HFF-Myc (cell line): ENCODE results near the gene RAPGEF5.
"Not testable (repeated sequence)": the region's sequence is repeated elsewhere in the genome, so short reads cannot be mapped to it uniquely, and the experiment has no call there.

Experiments used
- DNase-seq: peaks from one replicate; pipeline ENCODE4 v3.0.0-alpha.2; 2011; ENCODE audit warnings: low read depth; ENCODE audit errors: extremely low read depth
- H3K4me3 ChIP-seq: replicated peaks from 2 replicates; pipeline ENCODE4 v1.5.1; 2011; ENCODE audit warnings: low read depth, mild to moderate bottlenecking, control low read depth, low read length
- TF ChIP-seq, protein P1 (sequence below): IDR thresholded peaks from 2 replicates; pipeline ENCODE4 v1.5.1; 2012; ENCODE audit warnings: mild to moderate bottlenecking, low read depth, low read length, control low read depth; ENCODE audit errors: missing control alignments

Gene RAPGEF5

DNA sequence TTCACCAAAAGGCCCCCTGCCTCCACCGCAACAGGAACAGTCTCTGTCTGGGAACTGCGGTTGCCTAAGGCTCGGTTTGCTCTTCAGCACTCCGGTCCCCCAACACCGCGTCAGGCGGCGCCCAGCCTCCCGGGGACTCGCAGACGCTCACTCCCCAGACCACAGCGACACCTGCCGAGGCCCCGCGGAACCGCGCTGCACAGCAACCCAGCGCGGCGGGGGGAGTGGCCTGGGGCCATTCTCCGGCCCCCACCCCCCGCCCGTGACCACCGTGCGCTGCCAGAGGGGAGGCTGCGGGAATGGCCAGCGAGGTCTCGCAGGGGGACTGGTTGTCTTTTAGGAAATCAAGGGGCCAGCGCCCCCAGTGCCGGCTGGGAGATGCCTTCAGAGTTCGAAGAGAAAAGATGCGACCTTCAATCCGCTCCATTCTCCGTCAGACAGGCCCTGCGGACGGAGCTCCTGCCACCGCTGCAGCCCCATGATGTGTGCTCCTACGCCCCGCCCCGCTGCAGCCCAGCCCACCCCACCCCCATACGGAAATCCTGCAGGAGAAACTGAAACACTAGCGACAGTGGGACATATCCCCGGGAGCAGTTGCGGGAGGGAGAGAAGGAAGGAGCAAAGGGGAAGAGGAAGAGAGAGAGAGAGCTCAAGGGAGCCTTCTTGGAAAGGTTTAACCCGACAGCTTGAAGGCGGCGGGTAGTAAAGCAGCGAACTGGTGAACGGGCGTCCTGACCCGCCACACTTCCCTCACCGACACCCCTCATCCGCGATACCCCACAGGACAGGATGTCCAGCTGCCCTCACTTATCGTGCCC is 273.9 kb downstream of the RAPGEF5 start:
- TF ChIP-seq, protein P1, sequence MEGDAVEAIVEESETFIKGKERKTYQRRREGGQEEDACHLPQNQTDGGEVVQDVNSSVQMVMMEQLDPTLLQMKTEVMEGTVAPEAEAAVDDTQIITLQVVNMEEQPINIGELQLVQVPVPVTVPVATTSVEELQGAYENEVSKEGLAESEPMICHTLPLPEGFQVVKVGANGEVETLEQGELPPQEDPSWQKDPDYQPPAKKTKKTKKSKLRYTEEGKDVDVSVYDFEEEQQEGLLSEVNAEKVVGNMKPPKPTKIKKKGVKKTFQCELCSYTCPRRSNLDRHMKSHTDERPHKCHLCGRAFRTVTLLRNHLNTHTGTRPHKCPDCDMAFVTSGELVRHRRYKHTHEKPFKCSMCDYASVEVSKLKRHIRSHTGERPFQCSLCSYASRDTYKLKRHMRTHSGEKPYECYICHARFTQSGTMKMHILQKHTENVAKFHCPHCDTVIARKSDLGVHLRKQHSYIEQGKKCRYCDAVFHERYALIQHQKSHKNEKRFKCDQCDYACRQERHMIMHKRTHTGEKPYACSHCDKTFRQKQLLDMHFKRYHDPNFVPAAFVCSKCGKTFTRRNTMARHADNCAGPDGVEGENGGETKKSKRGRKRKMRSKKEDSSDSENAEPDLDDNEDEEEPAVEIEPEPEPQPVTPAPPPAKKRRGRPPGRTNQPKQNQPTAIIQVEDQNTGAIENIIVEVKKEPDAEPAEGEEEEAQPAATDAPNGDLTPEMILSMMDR = peak; percentile 94
- DNase-seq = peak; percentile 29
- peak overlapping the region; percentile 50 for H3K4me3 ChIP-seq

DNA sequence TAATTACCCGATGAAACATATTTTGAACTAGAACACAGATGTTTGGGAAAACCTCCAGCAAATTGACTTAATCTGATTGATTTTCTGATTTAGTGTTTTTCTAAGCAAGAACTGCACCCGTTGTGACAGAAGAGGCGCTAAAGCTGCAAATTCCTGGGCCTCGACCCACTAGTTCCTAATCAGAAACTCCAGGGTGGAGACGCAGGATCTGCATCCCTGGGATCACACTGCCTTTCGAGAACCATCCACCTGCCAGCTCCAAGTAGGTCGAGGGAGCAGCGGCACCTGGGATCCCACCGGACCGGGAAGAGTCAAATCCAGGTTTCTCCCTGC is 274.4 kb downstream of the RAPGEF5 start:
- DNase-seq = no peak
- TF ChIP-seq, protein P1 = no peak
- peak overlapping the region; percentile 50 for H3K4me3 ChIP-seq

DNA sequence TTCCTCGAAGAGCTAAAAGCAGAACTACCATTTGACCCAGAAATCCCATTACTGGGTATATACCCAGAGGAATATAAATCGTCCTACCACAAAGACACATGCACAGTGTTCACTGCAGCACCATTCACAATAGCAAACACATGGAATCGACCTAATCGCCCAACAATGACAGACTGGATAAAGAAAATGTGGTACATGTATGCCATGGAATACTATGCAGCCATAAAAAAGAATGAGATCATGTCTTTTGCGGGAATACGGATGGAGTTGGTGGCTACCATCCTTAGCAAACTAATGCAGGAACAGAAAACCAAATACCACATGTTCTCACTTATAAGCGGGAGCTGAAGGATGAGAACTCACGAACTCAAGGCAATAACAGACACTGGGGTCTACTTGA is 276.7 kb downstream of the RAPGEF5 start:
- not testable (repeated sequence) for DNase-seq

DNA sequence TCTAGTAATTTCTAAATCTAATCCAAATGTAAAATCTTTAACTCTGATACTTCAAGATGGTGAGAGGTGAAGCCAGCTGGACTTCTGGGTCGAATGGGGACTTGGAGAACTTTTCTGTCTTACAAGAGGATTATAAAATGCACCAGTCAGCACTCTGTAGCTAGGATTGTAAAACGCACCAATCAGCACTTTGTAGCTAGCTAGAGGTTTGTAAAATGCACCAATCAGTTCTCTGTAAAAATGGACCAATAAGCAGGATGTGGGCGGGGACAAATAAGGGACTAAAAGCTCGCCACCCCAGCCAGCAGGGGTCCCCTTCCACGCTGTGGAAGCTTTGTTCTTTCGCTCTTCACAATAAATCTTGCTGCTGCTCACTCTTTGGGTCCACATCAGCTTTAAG is 278.1 kb downstream of the RAPGEF5 start:
- DNase-seq, H3K4me3 ChIP-seq: not testable (repeated sequence)

More for the DNA sequence above, 276.7 kb downstream of the RAPGEF5 start:
- H3K4me3 ChIP-seq = not testable (repeated sequence)

DNA sequence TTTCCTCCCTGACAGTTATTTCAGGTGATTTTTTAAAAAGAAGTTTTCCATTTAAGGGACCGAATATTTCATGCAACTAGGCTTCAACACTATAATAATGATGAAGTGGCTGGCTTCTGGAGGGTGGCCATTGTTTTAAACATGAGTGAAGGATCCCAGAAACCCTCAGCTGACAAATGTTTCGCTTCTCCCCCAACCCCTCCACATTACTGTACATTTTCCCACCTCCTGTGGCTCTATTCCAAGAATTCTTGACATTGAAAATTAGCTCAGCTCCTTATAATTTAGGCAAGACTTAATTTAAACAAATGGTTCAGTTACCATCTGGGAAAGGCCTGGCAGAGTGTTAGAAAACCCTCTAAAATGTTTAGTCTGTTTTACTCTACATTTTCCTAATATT is 281.4 kb downstream of the RAPGEF5 start:
- TF ChIP-seq, protein P1 = no peak
- no peak for DNase-seq
- no peak overlapping the region for H3K4me3 ChIP-seq

DNA sequence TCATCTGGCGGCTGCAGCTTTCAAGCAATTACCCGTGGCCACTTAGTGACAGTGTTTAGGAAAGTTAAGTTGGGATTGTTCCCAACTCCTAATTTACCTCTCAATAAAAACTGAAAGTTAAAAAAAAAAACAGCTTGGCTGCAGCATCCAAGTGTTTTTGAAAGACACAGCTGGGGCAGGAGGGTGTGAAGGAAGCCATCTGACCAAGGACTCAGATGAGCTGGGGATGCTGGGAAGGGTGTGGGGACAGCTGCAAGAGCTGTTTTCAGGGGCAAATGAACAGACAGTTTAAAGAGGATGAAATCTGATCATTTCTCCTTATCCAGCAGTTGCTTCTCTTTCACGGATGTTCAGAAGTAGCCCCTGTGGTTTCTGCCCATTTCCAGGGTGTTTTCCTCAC is 282.1 kb downstream of the RAPGEF5 start:
- TF ChIP-seq, protein P1 = no peak
- no peak overlapping the region for H3K4me3 ChIP-seq
- DNase-seq = no peak
